GM10847 (cell line): ENCODE measurements around the gene SGK2.

Source experiments
- POLR2A ChIP-seq: IDR thresholded peaks from 2 replicates; pipeline ENCODE4 v1.6.1; 2011; ENCODE audit not compliant: insufficient read length; ENCODE audit errors: extremely low read depth

Gene SGK2

DNA sequence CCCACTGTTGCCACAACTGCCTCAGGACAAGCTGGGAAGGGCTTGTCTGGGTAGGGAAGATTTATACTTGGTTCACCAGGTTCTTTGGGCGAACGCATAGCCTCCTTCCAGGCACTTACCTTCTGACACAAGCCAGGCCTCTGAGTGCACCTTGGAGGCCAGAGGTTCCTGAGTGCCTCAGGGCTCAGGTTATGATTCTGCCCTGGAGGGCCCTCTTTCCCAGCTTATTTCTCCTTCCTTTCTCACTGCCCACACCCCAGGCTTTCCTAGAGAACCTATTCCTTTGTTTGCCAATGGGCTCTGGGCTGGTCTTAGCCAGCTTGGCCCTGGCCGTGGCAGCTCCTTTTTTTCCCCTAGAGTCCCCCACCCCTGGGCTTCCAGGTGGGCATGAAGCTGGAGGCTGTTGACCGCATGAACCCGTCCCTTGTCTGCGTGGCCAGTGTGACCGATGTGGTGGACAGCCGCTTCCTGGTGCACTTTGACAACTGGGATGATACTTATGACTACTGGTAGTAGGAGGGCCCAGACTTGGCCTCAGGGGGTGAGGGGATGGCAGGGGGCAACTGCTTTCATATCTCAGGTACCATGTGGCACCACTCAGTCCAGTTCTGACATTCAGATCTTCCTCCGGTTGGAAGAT is 26.3 kb upstream of the SGK2 start:
- no peak for TF ChIP-seq POLR2A

DNA sequence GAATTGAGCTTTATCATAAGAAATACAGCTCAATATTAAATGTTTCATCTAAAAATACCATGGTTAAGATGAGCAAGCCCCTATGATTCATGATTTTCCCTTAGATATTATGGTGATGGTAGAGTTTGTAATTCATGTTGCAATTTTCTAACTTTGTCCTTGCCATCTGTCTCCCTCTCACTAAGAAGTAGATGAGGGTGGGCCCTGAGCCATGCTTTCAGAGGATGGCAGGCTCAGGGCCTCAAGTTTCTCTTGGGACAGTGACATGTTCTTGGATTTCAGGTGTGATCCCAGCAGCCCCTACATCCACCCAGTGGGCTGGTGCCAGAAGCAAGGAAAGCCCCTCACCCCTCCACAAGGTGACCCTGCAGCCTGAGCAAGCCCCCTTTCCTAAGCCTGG is 25.8 kb upstream of the SGK2 start:
- TF ChIP-seq POLR2A, result no peak

DNA sequence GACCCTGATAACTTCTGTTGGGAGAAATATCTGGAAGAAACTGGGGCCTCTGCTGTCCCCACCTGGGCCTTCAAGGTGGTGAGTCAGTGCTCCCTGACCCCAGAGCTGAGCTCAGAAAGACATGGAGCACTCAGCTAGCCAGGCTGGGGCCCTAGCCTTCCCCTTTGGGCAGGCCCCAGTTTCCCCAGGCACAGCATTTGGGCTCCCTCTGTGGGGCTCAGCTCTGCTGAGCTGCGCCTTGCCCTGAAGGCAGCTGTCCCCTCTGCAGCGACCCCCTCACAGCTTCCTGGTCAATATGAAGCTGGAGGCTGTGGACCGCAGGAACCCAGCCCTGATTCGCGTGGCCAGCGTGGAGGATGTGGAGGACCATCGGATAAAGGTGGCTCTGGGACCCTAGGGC is 24.8 kb upstream of the SGK2 start:
- no peak for TF ChIP-seq POLR2A

DNA sequence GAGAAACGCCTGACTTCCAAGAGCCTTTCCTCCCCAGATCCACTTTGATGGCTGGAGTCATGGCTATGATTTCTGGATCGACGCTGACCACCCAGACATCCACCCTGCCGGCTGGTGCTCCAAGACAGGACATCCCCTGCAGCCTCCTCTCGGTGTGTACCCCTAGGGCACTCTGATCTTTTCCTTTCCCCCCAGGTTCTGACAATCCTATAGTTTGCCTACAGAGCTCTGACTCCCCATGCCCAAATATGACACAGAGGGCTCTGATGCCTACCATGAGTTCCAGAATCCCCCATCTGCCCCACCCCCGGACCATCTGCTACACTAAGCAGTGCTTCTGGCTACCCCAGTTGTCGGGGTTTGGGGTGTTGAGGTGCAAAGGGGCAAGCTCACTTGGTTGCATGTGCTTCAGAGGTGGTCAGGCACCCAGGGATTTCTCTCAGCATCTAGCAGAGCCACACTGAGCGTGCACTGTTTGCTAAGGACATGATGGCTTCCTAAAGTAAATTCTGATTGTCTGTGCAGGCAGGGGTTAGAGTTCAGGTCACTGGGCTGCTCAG is 24.0 kb upstream of the SGK2 start:
- no peak for TF ChIP-seq POLR2A

DNA sequence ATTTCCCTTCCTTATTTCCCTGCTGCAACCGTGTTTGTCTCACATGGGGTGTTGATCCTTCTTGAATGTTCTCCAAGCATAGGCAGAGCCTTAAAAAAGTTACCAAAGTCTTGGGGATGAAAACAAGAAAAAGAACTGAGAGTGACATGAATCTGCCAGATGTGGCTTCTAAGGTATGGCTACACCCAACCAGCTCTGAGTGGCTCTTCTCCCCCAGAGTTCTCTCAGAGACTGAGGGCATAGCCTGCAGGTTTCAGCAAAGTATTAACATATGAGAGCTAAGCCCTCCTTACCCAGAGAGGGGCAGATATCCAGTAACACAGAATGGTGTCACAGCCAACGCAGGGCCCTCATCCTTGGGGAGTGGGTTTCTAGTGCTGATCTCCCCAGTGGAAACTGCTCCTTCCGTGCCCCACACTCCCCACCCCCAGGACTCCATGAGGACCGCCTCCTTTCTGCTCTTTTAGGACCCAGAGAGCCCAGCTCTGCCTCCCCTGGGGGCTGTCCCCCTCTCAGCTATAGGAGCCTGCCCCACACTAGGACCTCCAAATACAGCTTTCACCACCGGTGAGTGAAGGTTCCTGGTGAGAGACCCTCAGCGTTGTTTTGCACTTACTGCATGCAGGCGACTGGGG is 23.3 kb upstream of the SGK2 start:
- no peak for TF ChIP-seq POLR2A

DNA sequence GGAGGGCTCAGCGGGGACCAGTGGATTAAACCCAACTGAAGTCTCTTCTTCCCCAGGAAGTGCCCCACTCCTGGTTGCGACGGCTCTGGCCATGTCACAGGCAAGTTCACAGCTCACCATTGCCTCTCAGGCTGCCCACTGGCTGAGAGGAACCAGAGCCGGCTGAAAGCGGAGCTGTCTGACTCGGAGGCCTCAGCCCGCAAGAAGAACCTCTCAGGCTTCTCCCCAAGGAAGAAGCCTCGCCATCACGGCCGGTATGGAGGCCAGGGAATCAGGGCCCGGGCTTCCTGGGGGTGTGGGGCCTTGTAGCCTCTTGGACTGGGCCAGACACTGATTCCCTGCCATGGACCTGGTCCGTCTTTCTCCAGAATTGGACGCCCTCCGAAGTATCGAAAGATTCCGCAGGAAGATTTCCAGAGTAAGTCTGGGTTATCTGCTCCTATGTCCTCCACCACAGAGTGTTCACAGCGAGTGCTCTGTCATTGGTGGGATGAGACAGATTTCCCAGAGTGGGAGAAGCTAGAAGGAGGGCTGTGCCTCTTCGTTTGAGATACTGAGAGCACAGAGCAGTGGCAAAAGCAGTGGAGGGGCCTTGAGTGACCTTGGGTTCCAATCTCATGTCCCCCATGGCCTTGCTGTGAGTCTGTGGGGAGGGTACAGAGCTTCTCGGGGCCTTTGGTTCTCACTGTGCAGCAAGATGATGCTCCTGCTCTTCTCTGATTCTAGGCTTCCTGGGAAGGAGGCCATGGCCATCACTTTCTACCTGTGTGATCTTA is 22.6 kb upstream of the SGK2 start:
- no peak for TF ChIP-seq POLR2A

DNA sequence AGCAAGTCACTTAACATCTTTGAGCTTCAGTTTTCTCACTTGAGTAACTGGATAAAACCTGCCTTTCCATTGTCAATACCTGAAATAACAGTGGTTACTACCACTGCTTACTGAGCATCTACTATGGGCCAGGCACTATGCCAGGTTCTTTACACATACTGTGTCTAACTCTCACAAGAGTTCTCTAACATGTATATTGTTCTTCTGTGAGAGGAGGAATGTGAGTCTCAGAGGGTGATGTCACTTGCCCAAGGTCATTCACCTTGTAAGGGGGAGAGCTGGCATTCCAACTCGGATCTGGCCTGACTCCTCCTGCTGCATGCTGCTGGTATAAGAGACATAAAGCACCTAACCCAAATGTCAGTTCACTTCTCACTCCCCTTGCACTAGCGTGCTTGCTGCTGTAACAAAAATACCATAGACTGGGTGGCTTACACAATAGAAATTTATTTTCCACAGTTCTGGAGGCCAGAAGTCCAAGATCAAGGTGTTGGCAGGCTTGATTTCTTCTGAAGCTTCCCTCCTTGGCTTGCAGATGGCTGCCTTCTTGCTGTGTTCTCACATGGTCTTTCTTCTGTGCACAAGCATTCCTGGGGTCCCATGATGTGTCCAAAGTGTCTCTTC is 21.9 kb upstream of the SGK2 start:
- no peak for TF ChIP-seq POLR2A

DNA sequence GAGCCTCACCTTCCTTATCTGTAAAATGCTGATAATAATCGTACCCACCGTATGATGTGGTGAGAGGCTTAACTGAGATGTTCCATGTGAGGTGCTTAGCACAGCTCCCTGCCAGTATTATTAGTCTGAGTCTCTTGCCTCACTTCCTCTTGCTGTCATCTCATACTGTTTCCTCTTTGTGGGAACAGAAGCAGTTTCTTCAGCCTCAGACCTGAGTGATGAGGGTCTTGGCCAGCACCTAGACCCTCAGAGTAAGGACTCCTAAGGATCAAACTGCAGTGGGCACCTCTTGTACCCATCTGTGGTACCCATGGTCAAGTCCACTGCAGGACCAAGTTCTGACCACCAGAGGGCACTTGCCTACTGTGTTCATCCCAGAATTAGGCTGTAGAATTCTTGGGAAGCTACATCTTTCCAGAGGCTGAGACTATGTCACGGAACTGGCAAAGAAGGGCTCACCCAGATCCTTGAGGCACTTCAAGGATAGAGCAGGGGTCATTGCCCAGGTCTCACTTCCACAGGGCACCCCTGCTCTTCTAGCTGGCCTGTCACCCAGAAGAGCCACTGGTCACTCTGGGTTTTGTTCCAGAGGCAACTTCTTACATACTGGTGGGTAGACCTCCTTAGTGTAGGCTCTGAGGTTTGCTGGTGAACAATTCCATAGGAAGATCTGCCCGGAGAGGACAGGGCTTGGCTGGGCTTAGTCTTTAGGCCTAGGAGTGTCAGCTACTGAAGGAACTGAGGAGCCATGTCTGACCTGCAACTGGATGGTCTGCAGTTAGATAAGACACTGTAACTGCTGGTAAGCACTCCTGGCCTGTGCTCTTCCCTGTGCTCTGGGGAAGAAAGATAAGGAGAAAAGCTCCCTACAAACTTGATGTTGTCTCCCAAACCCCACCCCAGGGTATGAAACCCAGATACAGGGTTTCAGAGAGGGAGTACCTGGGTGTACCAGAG is 20.6 kb upstream of the SGK2 start:
- TF ChIP-seq POLR2A, result no peak

DNA sequence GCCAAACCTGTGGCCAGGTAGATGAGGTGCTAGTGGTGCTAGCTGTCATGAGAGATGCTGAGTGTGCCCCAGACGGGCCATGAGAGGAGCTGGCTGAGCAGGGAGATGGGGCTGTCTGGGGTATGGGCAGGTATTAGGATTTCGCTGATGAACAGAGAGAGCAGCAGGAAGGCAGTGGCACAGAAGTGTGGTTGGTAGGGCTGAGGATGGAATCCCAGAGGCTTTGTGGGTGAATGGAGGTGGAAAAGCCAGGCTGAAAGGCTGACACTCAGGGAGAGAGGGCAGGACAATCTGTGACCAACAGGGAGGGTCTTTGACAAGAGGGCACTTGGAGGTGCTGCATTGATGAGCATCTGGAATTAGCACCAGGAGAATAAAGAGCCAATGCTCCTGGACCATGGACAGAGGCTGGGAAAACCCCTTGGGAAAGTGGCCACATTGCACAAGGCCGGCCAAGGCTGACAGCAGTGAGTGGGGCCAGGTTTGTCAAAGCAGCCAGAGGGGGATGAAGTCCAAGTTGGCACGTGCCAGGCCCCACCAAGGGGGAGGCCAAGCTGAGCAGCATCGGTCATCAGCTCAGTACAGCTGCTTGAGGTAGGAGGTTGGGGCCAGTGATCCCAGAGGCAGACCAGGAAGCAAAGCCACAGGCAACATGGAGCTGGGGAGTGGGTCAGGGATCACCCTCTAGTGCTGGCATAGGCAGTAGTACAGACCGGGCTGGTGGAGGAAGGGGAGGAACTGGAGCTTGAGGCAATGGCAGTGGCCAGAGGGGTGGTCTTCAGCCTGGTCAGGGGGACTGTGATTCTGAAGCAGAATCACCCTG is 19.7 kb upstream of the SGK2 start:
- TF ChIP-seq POLR2A, result no peak

DNA sequence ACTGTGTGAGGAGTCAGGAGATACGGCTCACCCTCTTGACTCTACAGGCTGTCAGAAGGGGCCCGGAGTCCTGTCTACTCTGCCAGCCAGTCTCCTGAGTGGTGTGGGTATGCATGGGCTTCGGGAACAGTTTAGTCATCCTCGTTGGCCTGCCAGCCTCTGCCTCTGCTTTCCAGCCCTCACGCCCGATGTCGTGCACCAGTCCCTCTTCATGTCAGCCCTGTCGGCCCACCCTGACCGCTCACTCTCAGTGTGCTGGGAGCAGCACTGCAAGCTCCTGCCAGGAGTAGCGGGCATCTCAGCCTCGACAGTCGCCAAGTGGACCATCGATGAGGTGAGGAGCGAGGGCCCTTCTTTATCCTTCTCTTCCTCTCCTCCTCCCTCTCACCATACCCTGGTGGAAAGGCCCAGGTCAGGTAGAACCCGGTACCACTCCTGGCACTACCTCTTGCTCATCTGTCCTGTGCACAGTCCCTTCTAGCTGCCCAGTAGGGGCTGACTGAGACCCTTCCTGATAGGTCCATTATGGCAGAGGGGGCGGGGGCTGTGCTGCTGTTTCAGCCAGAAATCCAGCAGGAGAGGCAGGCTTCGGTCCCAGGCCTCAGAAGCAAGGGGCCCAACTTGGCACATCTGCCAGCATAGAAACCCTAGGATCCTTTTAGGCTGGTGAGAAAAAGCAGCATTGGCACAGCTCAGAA is 18.7 kb upstream of the SGK2 start:
- TF ChIP-seq POLR2A, result no peak

DNA sequence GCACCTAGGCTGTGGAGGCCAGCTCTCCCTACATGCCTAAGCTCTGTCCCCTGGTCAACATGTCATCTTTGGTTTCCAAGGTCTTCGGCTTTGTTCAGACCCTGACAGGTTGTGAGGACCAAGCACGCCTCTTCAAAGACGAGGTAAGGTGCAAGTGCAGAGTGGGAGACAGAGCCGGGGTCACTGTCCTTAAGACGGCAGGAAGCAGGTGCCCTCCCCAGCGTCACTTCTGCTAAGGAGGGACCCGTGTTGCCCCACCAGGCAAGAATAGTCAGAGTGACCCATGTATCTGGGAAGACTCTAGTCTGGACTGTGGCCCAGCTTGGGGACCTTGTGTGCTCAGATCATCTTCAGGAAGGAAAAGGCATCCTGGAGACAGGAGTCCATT is 18.2 kb upstream of the SGK2 start:
- TF ChIP-seq POLR2A, result no peak

DNA sequence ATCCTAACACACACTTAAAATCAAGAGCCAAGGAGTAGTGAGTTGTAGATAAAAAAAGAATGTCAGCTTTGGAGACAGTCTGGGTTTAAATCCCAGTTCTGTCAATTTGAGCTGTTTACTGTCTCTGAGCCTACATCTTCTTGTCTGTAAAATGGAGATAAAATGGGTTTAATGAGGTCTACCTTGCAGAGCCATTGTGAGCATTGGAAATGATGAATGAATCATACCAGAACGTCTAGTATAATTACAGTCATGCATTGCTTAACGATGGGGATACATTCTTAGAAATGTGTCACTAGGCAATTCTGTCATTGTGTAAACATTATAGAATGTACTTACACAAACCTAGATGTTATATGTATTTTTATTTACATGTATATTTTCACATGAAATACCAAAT is 17.6 kb upstream of the SGK2 start:
- no peak for TF ChIP-seq POLR2A

DNA sequence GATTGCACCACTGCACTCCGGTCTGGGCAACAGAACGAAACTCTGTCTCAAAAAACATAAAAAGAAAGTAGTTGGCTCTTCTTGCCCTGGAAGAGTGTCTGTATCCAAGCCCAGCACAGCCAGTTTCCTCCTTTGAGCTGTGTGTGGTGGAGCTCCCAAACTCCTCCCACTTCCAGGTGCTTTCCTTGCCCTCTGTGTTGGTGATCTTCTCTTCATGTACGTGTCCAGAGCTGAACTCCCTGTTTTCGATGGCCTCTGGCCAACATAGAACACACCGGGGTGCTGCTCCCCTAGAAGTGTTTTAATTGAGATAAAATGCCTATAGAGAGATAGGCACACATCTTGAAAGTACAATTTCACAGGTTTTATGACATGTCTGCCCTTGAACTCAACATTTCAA is 16.7 kb upstream of the SGK2 start:
- TF ChIP-seq POLR2A, result no peak
